ENCODE measurements around the gene IYD.
A peak's percentile ranks its signal among the peaks of the same experiment; 100 is the strongest.

DNA sequence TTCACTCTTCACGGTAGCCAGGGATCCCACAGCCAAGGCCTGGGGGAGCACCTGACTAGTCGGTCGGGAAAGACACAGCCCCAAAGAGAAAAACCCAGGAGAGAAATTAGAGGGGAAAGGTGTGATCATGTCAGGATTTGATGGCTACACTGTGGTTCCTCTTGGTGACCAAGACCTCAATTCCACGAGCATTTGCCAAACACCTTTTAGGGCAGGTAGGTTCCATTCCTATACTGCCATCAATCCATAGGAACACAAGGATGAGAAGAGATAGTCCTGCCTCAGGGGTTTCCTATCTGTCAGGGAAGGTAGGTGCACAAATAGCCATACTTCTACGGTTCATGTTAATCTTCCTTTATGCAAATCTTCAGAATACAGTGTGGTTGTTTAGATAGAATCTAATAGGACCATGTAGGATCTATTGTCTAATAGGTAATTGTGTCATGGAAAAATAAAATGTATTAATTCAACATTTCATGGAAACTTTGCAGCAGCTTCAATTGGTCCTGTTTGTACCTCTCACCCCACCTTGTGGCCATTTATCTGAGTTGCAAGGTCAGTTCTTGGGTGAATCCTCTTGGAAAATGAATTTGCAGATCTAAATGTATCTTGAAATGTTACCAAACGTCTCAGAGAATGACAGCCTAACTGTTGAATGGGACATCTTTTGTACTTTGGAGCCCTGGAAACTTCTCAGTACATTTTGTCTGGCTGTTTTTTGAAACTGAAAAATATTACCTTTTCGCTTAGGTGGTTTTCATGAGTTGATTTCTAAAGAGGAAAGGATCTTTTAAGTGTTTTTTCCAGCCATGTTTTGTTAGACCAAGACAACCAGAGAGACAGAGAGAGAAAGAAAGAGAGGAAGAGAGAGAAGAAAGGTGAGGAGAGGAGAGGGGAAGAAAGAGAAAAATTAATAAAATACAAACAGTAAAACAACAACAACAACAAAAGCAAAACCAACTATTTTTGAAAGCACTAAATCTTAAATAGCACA lies 33.7 kb upstream of the IYD start:
- TF ChIP-seq, protein P1, sequence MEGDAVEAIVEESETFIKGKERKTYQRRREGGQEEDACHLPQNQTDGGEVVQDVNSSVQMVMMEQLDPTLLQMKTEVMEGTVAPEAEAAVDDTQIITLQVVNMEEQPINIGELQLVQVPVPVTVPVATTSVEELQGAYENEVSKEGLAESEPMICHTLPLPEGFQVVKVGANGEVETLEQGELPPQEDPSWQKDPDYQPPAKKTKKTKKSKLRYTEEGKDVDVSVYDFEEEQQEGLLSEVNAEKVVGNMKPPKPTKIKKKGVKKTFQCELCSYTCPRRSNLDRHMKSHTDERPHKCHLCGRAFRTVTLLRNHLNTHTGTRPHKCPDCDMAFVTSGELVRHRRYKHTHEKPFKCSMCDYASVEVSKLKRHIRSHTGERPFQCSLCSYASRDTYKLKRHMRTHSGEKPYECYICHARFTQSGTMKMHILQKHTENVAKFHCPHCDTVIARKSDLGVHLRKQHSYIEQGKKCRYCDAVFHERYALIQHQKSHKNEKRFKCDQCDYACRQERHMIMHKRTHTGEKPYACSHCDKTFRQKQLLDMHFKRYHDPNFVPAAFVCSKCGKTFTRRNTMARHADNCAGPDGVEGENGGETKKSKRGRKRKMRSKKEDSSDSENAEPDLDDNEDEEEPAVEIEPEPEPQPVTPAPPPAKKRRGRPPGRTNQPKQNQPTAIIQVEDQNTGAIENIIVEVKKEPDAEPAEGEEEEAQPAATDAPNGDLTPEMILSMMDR (conservative IDR thresholded peaks at IDR 0.05; ENCODE audit: low read length) = peak; percentile 98
- TF ChIP-seq EZH2phosphoT487 (IDR thresholded peaks at IDR 0.05; ENCODE audit: borderline replicate concordance) = no peak

Data from Loucy (cell line).